Erythroblast (primary cell): ENCODE measurements around the gene WASHC4.

Experiments
- GATA1 ChIP-seq: IDR thresholded peaks from 2 replicates; pipeline ENCODE4 v1.6.1; 2011; ENCODE audit warnings: low read depth, mild to moderate bottlenecking, control low read depth, low read length, moderate library complexity
- POLR2A ChIP-seq: IDR thresholded peaks from 2 replicates; pipeline ENCODE4 v1.6.1; 2011; ENCODE audit warnings: mild to moderate bottlenecking, low read length

GRCh38 chr12:105067511-105068031, 40.0 kb upstream of the WASHC4 start:
- no peak for TF ChIP-seq POLR2A
- no peak for TF ChIP-seq GATA1
